ENCODE data around the gene CYP2S1. TPM values are rescaled to one million over a fixed set of nuclear protein-coding genes. Genes with fewer than 3 reads are reported as not detected.
A peak's percentile ranks its signal among the peaks of the same experiment; 100 is the strongest.

Gene CYP2S1
- total RNA-seq, 2 donors from 2014 or later, result 6.7 TPM; not detected in 1

DNA sequence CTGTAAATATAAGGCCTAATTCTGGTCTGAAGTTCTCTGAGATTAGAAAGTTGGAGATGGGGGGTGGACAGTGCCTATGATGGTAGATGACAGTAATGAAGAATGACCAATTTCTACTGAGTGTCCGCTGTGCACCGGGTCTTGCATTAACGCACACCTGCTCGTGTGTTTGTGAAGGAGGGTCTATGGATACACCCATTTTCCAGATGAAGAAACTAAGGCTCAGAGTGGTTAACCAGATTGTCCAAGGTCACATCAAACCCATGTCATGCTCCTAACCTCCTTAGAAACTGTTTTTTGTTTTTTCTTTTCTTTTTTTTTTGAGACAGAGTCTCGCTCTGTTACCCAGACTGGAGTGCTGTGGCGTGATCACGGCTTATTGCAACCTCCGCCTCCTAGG, 39.7 kb downstream of the CYP2S1 start:
- TF ChIP-seq POLR2A (IDR thresholded peaks at IDR 0.05) (no peak), CTCF (IDR thresholded peaks at IDR 0.05) (no peak)
- Histone ChIP-seq H3K4me1 (no peaks in the 10 kb centered on the region), H3K4me3 (no peak overlapping the region), H3K27me3 (no peaks in the 10 kb centered on the region), H3K27ac (no peak overlapping the region), H3K36me3 (replicated peaks in 1 of 2; ENCODE audit: insufficient read depth in 1 of 2, low read depth in 2 of 2) (no peaks in the 10 kb centered on the region), H3K9me3 (no peaks in the 10 kb centered on the region)
- DNase-seq (no peak), ATAC-seq (no peak)
- intact Hi-C loops (cut with DNase I), result no loop called here
- WGBS, 2 donors, result 89 to 94% methylated on average over 8 of the region's 8 CpGs

GRCh38 chr19:41233748-41234240, 40.8 kb downstream of the CYP2S1 start:
- TF ChIP-seq CTCF (IDR thresholded peaks at IDR 0.05), result no peak
- no peak for TF ChIP-seq POLR2A (IDR thresholded peaks at IDR 0.05)

DNA sequence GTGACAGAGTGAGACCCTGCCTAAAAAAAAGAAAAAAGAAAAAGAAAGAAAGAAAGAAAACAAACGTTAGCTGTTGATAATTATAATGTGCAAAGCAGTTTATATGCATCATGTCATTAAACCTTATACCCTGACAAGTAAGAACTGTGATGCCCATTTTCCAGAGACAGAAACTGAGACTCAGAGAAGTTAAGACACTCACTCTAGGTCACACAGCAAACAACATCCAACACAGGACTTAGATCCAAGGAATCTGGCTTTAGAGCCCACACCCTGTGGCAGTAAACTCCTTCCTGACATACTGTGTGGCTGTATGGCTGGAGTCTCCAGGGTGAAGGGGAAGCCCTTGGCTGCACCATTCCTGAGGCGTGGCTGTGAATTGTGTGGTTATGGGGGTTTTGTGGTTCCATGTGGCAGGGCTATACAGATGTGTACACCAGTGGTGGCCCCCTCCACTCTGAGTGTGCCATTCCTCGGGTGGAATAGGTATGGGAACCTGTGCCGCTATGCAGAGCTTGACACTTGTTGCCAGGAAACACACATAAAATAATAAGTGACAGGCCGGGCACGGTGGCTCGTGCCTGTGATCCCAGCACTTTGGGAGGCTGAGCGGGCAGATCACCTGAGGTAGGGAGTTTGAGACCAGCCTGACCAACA, 41.6 kb downstream of the CYP2S1 start:
- no peak overlapping the region for H3K4me3 ChIP-seq
- no peak for ATAC-seq
- no peak for DNase-seq
- H3K9me3 ChIP-seq, result no peaks in the 10 kb centered on the region
- H3K27me3 ChIP-seq, result no peaks in the 10 kb centered on the region
- H3K27ac ChIP-seq, result no peak overlapping the region
- H3K36me3 ChIP-seq (replicated peaks in 1 of 2; ENCODE audit: insufficient read depth in 1 of 2, low read depth in 2 of 2), result no peaks in the 10 kb centered on the region
- no peaks in the 10 kb centered on the region for H3K4me1 ChIP-seq
- intact Hi-C loops (cut with DNase I), result no loop called here
- 67 to 69% methylated on average over 8 of the region's 8 CpGs for WGBS, 2 donors
- TF ChIP-seq POLR2A (IDR thresholded peaks at IDR 0.05) (no peak), CTCF (IDR thresholded peaks at IDR 0.05) (no peak)

More at GRCh38 chr19:41233748-41234240, 40.8 kb downstream of the CYP2S1 start:
- no peaks in the 10 kb centered on the region for H3K4me1 ChIP-seq
- no peaks in the 10 kb centered on the region for H3K36me3 ChIP-seq (replicated peaks in 1 of 2; ENCODE audit: insufficient read depth in 1 of 2, low read depth in 2 of 2)
- no peak overlapping the region for H3K4me3 ChIP-seq
- H3K27ac ChIP-seq, result peak overlapping the region in 1 of 4 donors; percentile 48
- peak in 1 of 4 donors; percentile 67 for DNase-seq
- no peak for ATAC-seq
- intact Hi-C loops (cut with DNase I), result no loop called here
- no peaks in the 10 kb centered on the region for H3K9me3 ChIP-seq
- 64 to 82% methylated on average over 4 of the region's 4 CpGs for WGBS, 2 donors
- H3K27me3 ChIP-seq, result no peaks in the 10 kb centered on the region

DNA sequence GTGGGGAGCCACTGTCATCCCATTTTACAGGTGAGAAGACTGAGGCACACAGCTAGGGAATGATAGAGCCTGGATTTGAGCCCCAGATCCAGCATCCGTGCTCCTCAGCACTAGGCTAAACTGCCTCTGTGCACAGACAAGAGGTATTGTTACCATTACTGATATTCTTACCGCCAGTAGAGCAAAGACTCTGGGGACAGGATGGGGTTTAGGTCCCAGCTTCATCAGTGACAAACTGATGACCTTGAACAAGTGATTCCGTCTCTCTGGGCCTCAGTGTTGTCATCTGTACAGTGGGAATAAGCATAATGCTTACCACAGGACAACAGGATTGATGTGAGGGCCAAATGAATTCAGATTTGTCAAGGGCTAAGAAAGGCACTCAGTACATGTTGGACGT, 42.5 kb downstream of the CYP2S1 start:
- H3K4me1 ChIP-seq, result no peaks in the 10 kb centered on the region
- no peak overlapping the region for H3K4me3 ChIP-seq
- DNase-seq, result no peak
- ATAC-seq, result no peak
- no peaks in the 10 kb centered on the region for H3K9me3 ChIP-seq
- H3K36me3 ChIP-seq (replicated peaks in 1 of 2; ENCODE audit: insufficient read depth in 1 of 2, low read depth in 2 of 2), result no peaks in the 10 kb centered on the region
- WGBS, 2 donors, result 69 to 72% methylated on average over 3 to 4 of the region's 4 CpGs
- H3K27ac ChIP-seq, result no peak overlapping the region
- no peaks in the 10 kb centered on the region for H3K27me3 ChIP-seq
- TF ChIP-seq POLR2A (IDR thresholded peaks at IDR 0.05) (no peak), CTCF (IDR thresholded peaks at IDR 0.05) (no peak)
- intact Hi-C loops (cut with DNase I), result no loop called here

GRCh38 chr19:41238244-41238643, 45.2 kb downstream of the CYP2S1 start:
- WGBS, 2 donors, result 78 to 85% methylated on average over 10 of the region's 10 CpGs
- intact Hi-C loops (cut with DNase I), result no loop called here
- Histone ChIP-seq H3K27ac (no peak overlapping the region), H3K4me3 (no peak overlapping the region), H3K36me3 (replicated peaks in 1 of 2; ENCODE audit: insufficient read depth in 1 of 2, low read depth in 2 of 2) (no peaks in the 10 kb centered on the region), H3K9me3 (no peaks in the 10 kb centered on the region), H3K27me3 (no peaks in the 10 kb centered on the region), H3K4me1 (no peaks in the 10 kb centered on the region)
- TF ChIP-seq CTCF (IDR thresholded peaks at IDR 0.05) (no peak), POLR2A (IDR thresholded peaks at IDR 0.05) (no peak)
- ATAC-seq (no peak), DNase-seq (no peak)
